NCI-H2107 (cell line): ENCODE measurements around the gene C19orf12.

Source experiments
- DNase-seq: peaks from one replicate; lab custom pipeline; 2025; lab: John Stamatoyannopoulos, UW

Gene C19orf12

GRCh38 chr19:29714953-29715700, at the start of gene C19orf12:
C19orf12 (minus strand) TSS chr19:29715261; CDS start chr19:29708413, 6,848 bp downstream.
- DNase-seq: no peak

GRCh38 chr19:29764361-29764760, 49.3 kb upstream of the C19orf12 start:
- no peak for DNase-seq

- DNase-seq: no peak
These were observed 48.1 kb upstream of the C19orf12 start for GRCh38 chr19:29763196-29763595.

- DNase-seq: no peak
These were observed 46.6 kb upstream of the C19orf12 start for GRCh38 chr19:29761575-29762232.

GRCh38 chr19:29760752-29761502, 45.9 kb upstream of the C19orf12 start:
- no peak for DNase-seq

- DNase-seq: no peak
These were observed 44.3 kb upstream of the C19orf12 start for GRCh38 chr19:29759359-29759758.

- no peak for DNase-seq
These were observed 43.8 kb upstream of the C19orf12 start for GRCh38 chr19:29758863-29759262.

- DNase-seq: no peak
These were observed 42.5 kb upstream of the C19orf12 start for GRCh38 chr19:29757551-29757950.

- DNase-seq: no peak
These were observed 38.9 kb upstream of the C19orf12 start for GRCh38 chr19:29753934-29754305.

GRCh38 chr19:29753190-29753933, 38.3 kb upstream of the C19orf12 start:
- DNase-seq: no peak

- DNase-seq: no peak
These were observed 37.5 kb upstream of the C19orf12 start for GRCh38 chr19:29752450-29753025.

GRCh38 chr19:29751932-29752331, 36.9 kb upstream of the C19orf12 start:
- no peak for DNase-seq

- DNase-seq: no peak
These were observed 34.9 kb upstream of the C19orf12 start for GRCh38 chr19:29750001-29750400.

- no peak for DNase-seq
These were observed 34.2 kb upstream of the C19orf12 start for GRCh38 chr19:29748996-29749849.

- no peak for DNase-seq
These were observed 30.2 kb upstream of the C19orf12 start for GRCh38 chr19:29745253-29745652.

GRCh38 chr19:29743681-29744080, 28.6 kb upstream of the C19orf12 start:
- DNase-seq: no peak

- DNase-seq: no peak
These were observed 26.7 kb upstream of the C19orf12 start for GRCh38 chr19:29741776-29742175.

- no peak for DNase-seq
These were observed 26.2 kb upstream of the C19orf12 start for GRCh38 chr19:29741226-29741625.

GRCh38 chr19:29737461-29738000, 22.5 kb upstream of the C19orf12 start:
- DNase-seq: no peak

GRCh38 chr19:29735829-29736228, 20.8 kb upstream of the C19orf12 start:
- DNase-seq: no peak
